Medulla oblongata (tissue), 1 donor: ENCODE results near the gene LPCAT2.

Experiments
- DNase-seq: peaks from one replicate; pipeline ENCODE4 v3.0.0-alpha.2; 2015; ENCODE audit errors: extremely low spot score

Gene LPCAT2

DNA sequence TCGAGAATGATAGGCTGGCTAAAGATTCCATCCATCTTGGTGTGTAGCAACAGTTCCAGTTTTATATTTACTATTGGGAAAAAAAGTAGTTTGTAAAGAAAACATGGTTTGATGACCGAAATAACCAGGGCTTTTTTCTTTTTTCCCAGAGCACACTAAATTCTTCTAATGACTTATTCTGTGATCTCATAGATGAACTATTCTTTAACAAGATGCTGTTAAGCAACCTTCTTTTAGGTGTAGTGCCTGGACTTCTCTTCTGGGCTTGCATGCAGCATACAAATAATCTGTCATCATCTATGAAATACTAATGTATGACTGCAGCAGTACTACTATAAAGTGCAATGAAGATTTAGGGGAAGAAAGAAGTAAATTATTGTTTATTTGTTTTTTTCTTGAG is 46.6 kb downstream of the LPCAT2 start:
- DNase-seq: no peak

DNA sequence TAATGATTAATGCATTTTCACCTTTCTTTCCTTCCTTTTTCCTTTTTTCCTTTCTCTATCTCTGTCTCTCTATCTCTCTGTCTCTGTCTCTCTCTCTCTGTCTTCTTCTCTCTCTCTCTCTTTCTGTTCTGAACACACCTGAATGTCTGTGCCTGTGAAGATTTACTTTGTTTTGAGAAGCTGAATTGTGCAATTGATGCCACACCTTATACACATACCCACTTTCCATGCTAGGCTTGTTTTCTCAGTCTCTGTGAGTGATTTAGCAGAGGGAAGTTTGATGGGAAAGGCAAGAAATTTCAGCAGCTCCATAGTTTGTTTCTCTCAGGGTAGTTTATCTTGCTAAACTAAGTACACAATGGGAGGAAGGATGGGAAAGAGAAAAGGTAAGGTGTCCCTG is 48.3 kb downstream of the LPCAT2 start:
- DNase-seq: no peak

DNA sequence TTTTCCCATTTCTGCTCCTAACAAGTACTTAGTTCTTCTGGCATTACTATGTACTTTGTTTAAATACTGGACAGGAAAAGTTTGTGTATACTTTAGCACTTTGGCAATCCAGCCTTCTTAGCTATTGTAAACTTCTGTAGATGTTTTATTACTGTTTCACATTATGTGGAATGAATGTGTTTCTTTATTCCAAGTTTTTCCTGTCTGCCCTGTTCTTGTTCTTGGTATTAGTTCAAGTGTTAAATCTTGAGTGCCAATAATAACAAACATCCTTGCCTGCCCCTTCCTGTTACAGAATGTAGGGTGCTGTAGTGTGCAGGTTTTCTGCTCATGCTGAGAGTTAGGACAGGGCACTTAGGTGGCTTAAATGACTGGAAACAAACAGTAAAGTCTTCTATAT is 50.4 kb downstream of the LPCAT2 start:
- no peak for DNase-seq

DNA sequence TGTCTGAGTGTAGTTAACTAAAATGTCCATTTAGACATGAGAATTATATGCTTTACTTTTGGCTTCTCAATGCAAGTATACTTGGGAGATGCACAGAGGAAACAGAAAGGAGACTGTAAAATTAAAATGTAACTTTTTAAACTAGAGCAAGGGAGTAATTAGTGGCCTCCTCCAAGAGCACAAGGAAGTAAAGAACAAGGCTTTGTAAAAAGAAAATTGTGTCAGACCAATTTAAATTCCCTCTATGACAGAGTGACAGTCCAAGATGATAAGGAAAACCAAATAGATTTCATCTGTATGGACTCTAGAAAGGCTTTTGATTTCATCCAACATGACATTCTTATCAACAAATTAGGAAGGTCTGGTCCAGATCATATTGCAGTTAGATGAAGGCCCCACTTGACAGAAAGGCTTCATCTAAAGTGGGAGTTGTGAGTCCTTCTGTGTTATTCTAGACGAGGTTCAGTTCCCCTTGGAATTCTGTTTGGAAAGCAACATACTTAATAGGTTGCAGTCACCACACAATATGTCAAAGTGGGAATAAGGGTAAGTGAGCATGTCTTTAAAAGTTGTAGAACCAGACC is 51.2 kb downstream of the LPCAT2 start:
- DNase-seq: no peak

DNA sequence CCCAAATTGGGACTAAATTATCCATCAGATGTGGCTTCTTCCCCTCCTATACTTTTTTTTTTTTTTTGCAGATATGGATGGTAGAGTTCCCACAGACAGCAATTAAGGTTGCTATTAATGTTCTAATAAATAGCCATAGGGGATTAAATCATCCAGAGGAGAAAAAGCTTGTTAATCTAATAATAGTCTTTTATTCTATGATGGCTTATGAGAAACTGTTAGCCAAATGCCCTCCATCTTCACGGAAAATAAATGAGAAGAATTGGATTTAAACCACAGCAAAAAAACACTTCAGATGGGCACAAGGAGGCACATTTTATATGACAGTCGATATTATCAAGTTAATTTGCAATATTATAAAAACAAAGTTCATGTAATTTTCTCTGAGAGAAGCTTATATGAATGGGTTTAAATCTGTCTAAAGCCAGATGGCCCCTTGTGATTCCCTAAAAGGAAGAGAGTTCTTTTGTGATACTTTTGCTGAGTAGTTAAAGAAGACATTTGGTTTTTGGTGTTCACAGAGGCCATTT is 52.5 kb downstream of the LPCAT2 start:
- no peak for DNase-seq

DNA sequence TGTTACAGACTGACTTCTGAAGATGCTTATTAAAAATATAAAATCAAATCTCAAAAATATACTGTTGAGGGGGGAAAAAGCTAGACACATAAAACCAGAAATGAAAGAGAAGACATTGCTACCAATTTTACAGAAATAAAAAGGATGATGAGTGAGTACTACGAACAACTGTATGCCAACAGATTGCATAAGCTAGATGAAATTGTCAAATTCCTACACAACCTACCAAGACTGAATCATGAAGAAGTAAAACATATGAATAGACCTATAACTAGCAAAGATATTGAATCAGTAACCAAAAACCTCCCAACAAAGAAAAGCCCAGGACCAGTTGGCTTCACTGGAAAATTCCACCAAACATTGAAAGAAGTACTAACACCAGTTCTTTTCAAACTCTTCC is 54.1 kb downstream of the LPCAT2 start:
- no peak for DNase-seq

DNA sequence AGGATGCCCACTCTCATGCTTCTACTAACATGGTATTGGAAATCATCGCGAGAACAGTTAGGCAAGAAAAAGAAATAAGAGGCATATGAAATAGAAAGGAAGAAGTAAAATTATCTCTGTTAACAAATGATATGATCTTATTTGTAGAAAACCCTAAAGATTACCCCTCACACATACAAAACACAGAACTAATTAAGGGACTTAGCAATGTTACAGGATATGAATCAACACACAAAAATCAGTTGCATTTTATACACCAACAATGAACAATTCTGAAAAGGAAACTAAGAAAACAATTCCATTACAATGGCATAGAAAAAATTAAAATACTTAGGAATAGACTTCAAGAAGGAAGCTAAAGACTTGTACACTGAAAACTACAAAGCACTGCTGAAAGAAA is 54.9 kb downstream of the LPCAT2 start:
- DNase-seq: no peak

DNA sequence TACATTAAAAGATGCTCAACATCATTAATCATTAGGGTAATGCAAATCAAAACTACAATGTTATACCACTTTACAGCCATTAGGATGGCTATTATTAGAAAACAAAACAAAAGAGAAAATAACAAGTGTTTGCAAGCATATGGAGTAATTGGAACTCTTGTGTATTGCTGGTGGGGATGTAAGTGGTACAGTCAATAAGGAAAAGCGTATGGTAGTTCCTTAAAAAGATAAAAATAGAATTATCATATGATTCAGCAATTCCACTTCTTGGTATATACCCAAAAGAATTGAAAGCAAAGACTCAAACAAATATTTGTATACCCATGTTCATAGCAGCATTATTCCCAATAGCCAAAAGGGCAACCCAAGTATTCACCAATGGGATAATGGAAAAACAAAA is 56.2 kb downstream of the LPCAT2 start:
- no peak for DNase-seq

DNA sequence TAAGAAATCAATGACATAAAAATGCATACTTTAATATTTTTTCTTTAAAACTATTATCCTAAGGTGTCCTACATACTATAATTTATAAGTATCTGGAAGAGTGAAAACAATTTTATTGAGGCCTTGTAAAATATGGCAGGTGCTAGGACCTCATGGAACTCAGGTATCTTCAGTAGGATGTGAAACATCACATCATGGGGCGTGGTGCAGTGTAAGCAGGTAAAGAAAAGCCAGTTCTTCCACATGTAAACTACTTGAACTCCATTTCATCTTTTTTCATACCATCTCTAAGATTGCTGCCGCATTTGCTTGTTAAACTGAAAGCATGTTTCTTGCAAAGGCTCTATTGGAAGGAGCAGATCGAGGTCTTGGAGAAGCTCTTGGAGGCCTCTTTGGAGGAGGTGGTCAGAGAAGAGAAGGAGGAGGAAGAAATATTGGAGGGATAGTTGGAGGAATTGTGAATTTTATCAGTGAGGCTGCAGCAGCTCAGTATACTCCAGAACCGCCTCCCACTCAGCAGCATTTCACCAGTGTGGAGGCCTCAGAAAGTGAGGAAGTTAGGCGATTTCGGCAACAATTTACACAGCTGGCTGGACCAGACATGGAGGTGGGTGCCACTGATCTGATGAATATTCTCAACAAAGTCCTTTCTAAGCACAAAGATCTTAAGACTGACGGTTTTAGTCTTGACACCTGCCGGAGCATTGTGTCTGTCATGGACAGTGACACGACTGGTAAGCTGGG is 57.7 kb downstream of the LPCAT2 start, which contains the start of gene CAPNS2:
Gene CAPNS2, plus strand, starts transcription at position 253 of the 744 bp plus-strand sequence. Its CDS starts 73 bp downstream, at position 326.
- DNase-seq: no peak

DNA sequence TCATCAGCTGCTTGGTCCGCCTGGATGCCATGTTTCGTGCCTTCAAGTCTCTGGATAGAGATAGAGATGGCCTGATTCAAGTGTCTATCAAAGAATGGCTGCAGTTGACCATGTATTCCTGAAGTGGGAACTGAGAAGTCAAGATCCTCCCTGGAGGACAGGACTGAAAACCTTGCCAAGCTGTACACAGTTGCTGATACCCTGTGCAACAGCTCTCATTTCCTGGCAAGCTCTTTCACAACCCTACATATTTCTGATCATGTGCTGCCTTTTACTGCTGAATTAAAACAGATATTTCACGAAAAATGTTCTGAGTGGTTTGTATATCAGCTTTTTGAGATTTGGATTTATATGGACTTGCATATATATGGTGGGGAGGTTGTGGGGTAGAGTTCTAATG is 58.5 kb downstream of the LPCAT2 start:
- no peak for DNase-seq

DNA sequence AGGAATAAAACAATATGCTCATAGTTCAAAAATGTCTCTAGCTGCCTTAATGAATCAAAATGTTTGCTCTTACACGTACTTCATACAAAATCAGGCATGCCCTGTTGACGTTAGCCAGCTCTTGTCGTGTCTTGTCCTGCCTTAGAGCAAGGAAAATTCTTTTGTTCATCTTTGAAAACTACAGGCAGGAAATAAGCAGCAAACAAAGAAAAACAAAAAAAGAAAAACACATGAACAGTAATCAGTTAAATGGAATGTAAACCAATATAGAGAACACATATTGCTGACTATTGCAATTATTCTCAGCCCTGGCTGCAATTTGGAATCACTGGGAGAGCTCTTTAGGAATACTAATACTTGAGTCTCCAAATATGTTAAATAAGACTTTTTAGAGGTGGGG is 59.3 kb downstream of the LPCAT2 start:
- DNase-seq: no peak

DNA sequence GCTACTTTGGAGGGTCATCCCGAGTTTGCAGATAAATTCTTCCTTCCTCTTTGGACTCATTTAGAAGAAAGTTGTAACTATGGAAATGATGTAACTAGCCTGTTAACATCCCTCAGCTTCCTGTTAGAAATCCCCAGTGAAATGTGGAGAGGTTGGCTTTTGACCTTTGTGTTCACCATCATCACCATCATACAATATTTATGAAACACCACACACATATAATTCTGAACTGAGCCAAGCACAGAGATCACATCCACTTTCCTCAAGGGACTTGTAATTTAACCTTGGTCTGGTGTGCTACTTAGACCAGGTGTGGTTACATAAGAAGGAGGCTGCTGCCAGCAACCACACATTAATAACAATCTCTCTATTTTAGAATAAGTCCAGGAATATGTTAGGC is 60.2 kb downstream of the LPCAT2 start:
- DNase-seq: no peak

DNA sequence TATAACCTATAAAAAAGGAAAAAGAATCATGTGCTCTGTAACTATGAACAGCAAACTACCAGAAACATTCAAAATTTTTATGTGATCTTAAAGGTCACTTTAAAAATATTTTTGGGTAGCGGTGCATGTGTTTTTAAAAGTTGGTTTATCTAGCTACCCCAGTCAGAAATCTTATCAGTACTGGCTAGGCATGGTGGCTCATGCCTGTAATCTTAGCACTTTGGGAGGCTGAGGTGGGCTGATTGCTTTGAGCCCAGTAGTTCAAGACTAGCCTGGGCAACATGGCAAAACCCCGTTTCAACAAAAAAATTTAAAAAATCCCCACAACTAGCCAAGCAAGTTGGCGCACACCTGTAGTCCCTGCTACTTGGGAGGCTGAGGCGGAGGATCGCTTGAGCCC is 61.3 kb downstream of the LPCAT2 start:
- DNase-seq: no peak

DNA sequence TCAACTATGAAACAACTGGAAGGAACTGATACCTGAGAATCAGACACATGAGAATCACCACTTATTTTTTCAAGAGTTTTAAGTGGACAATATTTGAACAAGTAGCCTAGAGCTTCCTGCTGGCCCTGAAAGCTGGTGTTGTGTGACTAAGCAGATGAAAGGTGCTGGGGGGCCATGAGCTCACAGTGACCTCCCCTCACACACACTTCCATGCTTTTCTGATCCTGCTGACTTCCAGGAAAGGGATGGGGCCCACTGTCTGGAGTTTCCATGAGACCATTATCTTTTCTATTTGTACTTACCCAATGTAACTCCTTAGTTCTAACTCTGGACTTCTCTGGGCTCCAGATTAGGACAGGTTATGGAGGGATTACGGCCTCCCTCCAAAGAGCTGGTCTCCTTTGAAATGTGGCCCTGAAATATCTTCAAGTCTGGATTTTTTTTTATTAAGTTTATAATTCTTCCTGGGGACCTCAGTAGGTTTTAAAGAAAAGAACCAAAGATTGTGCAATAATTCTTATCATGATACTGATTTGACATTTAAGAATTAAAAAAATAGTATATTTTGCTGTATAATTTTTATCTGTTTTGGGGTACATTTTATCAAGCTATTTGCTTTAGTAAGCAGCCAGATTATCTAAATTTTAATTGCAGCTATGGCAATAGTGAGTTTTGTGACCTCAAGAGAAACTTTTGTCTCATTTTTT is 62.5 kb downstream of the LPCAT2 start:
- no peak for DNase-seq

DNA sequence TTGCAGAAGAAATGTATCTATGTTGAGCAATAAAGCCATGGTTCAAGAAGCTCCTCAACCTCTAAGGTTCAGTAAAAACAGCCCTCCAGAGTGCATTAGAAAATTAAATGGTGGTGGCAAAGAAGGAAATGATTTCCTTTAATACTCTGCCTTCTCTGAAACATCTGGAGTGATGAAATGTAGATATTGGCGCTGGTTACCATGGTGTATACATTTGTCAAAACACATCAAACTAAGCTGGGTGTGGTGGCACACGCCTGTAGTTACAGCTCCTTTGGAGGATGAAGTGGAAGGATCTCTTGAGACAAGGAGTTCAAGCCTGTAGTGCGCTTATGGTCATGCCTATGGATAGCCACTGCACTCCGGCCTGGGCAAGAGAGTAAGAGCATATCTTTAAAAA is 63.6 kb downstream of the LPCAT2 start:
- DNase-seq: no peak

DNA sequence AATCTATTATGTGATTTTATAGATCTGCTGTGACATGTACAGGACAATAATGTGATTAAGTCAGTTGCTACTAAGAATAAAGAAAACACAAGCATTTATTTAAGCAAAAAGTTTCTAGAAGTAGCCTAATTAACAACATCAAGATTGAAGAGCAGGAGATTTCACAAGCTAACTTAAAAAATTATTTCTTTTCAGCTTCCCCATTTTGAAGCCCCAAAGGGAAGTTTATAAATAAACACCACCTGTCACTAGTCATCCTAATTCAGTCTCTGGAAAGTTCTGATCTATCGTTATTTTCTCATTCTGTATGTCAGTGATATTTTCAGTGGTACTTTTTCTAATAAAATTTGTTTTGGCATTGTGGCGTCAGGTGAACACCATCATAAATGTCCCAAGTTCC is 65.9 kb downstream of the LPCAT2 start:
- no peak for DNase-seq

DNA sequence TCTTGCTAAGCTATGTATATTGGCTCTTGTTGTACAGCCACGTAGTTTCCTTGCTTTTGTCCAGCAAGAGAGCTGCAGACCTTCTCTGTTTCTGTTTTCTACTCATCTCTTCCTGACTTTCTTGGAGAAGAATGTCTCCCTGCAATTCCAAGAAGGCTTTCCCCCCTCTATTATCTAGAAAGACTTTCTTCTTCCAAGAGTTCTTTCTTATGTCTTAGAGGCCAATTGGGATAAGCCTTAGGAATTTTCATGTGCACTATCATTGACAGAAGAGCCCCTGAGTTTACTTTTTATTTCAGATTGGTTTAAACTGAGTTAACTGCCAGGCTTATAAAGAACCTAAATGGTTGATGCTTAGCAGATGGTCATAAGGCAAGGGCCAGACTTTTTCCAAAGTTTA is 66.6 kb downstream of the LPCAT2 start:
- no peak for DNase-seq

DNA sequence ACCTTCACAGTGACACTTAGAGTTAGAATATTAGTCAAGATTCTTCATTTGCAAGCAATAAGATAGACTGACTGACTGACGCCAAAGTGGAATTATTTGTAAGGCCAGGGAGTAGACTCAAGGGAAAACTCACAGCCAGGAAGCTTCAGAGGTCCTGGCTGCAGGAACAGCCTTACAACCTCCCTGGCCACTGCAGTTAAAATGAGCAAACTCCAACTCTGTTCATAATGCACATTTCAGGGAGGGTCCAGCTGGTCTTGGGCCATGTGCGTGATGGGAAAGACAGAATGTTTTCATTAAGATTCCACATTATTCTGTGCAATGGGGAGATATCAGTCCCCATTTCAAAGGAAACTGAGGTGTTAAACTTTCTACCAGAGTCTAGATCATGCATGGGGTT is 67.5 kb downstream of the LPCAT2 start:
- no peak for DNase-seq

DNA sequence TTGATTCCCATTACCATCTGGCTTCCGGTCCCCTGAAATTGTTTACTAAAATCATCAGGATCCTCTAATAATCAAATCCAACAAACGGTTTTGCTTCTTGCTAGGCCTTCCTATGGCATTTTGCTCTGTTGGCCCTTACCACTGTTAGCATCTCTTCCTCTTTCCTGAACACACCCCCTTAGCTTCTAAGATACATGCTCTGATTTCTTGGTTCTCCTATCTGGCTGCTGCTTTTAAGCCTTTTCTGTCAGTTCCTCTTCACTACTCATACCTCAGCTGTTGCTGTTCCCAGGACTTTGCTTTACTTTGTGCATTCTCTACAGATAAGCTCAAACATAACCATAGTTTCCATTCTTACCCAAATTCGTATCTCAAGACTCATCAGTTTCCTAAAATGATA is 69.0 kb downstream of the LPCAT2 start:
- peak; percentile 48 for DNase-seq

DNA sequence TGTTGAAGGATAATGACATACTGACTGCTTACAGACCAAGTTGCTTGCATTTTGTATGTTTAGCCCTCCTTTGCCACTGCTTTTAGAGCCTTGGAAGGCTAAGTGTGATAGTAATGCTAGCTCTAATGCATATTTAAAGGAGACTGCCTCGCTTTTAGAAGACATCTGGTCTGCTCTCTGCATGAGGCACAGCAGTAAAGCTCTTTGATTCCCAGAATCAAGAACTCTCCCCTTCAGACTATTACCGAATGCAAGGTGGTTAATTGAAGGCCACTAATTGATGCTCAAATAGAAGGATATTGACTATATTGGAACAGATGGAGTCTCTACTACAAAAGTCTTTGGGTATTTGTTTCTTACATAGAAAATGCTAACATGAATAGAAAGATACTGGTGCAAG is 76.8 kb downstream of the LPCAT2 start:
- DNase-seq: no peak

DNA sequence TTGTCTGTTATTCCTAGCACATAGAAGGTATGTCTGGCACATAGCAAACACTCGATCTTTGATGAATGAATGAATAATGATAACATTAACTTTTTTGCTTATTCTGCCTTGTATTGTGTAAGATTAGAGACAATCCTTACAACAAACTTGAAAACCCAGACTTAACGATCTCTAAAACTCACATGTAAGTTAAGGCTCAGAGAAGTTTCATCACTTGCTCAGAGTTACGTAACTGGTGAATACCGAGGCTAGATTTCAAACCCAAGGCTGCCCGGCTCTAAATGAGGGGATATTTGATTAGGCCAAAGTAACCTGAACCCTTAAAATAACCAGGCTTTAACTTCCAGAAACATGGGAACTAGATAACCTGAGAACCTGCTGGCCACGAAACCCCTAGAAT is 79.9 kb downstream of the LPCAT2 start:
- DNase-seq: no peak

DNA sequence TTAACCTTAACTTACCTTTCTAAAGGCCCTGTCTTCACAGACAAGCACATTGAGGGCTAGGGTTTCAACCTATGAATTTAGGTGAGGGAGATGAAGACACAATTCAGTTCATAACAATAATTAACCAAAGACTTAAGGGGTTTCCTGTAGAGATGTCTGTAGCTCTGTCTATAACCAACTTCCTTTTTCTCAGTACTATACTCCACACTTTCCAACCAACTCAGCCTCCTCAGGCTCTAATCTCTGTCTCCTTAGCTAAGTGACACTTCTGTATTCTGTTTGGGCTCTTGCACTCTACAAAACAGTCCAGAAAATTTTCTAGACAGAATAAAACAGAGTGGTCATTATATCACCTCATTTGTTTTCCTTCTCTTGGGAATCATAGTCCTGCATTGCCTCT is 83.4 kb downstream of the LPCAT2 start:
- DNase-seq: no peak

DNA sequence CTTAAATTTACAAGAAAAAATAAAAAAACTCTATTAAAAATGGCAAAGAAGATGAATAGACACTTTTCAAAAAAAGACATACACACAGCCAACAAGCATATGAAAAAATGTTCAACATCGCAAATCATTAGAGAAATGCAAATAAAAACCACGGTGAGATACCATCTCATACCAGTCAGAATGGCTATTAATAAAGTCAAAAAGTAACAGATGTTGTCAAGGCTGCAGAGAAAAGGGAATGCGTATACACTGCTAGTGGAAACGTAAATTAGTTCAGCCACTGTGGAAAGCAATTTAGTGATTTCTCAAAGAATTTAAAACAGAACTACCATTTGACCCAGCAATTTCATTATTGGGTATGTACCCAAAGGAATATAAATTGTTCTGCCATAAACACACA is 89.1 kb downstream of the LPCAT2 start:
- no peak for DNase-seq
